ENCODE data around the gene PRDM16. TPM values are rescaled to one million over a fixed set of nuclear protein-coding genes. Genes with fewer than 3 reads are reported as not detected.

Gene PRDM16
- total and polyA plus RNA-seq, 2 of the 13 experiments (the other 11 are each of a cell fraction or from before 2014, with no cell fraction given): 0.15 to 0.81 TPM

DNA sequence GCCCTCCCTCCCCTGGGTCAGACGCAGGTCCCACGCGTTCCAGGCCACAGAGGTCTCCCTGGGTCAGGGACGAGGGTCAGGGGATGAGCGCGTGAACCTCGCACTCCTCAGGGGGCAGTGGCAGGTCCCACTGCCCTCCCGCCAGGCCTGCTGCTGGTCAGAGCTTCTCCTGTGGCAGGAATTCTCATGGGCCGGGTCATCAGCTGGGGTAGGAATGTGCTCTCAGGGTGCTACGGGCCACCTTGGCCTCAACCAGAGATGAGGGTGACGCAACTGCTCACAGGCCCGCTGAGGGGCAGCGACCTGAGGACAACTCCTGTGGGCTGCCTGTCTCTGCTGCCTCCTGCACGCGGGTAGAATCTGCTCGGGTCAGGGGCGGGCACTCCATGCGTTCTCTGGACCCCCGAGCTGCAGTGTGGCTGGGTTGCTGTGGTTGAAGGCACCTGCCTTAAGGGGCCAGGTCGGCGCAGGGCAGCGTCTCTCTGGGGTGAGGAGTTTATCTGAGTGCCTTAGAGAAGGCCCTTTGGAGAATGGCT is 128.8 kb downstream of the PRDM16 start (continued):
- TF ChIP-seq, protein P1, sequence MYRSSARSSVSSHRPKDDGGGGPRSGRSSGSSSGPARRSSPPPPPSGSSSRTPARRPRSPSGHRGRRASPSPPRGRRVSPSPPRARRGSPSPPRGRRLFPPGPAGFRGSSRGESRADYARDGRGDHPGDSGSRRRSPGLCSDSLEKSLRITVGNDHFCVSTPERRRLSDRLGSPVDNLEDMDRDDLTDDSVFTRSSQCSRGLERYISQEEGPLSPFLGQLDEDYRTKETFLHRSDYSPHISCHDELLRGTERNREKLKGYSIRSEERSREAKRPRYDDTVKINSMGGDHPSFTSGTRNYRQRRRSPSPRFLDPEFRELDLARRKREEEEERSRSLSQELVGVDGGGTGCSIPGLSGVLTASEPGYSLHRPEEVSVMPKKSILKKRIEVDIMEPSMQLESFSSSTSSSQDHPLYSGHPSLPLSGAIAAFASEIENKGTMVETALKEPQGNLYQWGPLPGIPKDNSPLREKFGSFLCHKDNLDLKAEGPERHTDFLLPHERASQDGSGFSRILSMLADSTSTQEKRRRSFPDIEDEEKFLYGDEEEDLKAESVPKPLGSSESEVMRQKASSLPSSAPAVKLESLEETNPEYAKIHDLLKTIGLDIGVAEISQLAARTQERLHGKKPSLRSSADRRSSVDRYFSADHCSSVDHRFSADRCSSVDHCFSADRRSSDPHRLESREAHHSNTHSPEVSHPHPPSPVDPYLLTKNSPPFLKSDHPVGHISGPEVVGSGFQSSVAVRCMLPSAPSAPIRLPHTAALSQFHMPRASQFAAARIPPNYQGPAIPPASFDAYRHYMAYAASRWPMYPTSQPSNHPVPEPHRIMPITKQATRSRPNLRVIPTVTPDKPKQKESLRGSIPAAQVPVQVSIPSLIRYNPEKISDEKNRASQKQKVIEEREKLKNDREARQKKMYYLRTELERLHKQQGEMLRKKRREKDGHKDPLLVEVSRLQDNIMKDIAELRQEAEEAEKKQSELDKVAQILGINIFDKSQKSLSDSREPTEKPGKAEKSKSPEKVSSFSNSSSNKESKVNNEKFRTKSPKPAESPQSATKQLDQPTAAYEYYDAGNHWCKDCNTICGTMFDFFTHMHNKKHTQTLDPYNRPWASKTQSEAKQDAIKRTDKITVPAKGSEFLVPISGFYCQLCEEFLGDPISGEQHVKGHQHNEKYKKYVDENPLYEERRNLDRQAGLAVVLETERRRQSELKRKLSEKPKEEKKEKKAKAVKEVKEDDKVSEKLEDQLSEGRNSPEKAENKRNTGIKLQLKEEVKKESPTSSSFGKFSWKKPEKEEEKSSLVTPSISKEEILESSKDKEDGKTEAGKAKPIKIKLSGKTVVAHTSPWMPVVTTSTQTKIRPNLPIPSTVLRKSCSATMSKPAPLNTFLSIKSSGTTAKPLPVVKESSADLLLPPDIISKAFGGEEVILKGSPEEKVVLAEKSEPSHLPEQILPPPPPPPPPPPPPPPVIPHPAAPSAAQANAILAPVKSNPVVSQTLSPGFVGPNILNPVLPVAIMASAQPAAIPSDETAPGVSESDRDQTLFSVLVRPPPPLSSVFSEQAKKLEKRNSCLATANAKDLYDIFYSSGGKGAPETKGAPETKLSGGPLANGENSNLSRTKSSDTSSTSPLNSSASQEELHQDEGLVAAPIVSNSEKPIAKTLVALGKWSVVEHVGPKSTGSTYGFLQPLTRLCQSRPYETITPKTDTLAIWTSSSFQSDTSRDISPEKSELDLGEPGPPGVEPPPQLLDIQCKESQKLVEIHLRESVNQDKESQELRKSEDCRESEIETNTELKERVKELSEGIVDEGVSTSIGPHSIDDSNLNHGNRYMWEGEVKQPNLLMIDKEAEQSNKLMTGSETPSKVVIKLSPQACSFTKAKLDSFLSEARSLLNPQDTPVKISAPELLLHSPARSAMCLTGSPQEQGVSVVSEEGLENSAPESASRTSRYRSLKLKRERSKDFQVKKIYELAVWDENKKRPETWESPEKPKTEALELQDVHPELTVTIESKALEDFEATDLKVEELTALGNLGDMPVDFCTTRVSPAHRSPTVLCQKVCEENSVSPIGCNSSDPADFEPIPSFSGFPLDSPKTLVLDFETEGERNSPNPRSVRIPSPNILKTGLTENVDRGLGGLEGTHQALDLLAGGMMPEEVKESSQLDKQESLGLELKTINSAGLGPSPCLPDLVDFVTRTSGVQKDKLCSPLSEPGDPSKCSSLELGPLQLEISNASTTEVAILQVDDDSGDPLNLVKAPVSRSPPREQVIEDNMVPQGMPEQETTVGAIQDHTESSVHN (CRISPR knock-in tag; IDR thresholded peaks at IDR 0.05): no peak
- TF ChIP-seq, protein P2, sequence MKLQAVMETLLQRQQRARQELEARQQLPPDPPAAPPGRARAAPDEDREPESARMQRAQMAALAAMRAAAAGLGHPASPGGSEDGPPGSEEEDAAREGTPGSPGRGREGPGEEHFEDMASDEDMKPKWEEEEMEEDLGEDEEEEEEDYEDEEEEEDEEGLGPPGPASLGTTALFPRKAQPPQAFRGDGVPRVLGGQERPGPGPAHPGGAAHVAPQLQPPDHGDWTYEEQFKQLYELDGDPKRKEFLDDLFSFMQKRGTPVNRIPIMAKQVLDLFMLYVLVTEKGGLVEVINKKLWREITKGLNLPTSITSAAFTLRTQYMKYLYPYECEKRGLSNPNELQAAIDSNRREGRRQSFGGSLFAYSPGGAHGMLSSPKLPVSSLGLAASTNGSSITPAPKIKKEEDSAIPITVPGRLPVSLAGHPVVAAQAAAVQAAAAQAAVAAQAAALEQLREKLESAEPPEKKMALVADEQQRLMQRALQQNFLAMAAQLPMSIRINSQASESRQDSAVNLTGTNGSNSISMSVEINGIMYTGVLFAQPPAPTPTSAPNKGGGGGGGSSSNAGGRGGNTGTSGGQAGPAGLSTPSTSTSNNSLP (IDR thresholded peaks at IDR 0.05; ENCODE audit: low read depth, low read length): no peak
- no peak for TF ChIP-seq ZNF547 (CRISPR knock-in tag; IDR thresholded peaks at IDR 0.05)
- no peak for TF ChIP-seq ZNF749 (CRISPR knock-in tag; IDR thresholded peaks at IDR 0.05; ENCODE audit: borderline replicate concordance)
- no peak for TF ChIP-seq NAIF1 (CRISPR knock-in tag; IDR thresholded peaks at IDR 0.05; ENCODE audit: borderline replicate concordance)
- TF ChIP-seq SRSF9 (IDR thresholded peaks at IDR 0.05; ENCODE audit: borderline replicate concordance, insufficient read depth, low read depth, low read length, poor library complexity, severe bottlenecking): no peak
- TF ChIP-seq, protein P3, sequence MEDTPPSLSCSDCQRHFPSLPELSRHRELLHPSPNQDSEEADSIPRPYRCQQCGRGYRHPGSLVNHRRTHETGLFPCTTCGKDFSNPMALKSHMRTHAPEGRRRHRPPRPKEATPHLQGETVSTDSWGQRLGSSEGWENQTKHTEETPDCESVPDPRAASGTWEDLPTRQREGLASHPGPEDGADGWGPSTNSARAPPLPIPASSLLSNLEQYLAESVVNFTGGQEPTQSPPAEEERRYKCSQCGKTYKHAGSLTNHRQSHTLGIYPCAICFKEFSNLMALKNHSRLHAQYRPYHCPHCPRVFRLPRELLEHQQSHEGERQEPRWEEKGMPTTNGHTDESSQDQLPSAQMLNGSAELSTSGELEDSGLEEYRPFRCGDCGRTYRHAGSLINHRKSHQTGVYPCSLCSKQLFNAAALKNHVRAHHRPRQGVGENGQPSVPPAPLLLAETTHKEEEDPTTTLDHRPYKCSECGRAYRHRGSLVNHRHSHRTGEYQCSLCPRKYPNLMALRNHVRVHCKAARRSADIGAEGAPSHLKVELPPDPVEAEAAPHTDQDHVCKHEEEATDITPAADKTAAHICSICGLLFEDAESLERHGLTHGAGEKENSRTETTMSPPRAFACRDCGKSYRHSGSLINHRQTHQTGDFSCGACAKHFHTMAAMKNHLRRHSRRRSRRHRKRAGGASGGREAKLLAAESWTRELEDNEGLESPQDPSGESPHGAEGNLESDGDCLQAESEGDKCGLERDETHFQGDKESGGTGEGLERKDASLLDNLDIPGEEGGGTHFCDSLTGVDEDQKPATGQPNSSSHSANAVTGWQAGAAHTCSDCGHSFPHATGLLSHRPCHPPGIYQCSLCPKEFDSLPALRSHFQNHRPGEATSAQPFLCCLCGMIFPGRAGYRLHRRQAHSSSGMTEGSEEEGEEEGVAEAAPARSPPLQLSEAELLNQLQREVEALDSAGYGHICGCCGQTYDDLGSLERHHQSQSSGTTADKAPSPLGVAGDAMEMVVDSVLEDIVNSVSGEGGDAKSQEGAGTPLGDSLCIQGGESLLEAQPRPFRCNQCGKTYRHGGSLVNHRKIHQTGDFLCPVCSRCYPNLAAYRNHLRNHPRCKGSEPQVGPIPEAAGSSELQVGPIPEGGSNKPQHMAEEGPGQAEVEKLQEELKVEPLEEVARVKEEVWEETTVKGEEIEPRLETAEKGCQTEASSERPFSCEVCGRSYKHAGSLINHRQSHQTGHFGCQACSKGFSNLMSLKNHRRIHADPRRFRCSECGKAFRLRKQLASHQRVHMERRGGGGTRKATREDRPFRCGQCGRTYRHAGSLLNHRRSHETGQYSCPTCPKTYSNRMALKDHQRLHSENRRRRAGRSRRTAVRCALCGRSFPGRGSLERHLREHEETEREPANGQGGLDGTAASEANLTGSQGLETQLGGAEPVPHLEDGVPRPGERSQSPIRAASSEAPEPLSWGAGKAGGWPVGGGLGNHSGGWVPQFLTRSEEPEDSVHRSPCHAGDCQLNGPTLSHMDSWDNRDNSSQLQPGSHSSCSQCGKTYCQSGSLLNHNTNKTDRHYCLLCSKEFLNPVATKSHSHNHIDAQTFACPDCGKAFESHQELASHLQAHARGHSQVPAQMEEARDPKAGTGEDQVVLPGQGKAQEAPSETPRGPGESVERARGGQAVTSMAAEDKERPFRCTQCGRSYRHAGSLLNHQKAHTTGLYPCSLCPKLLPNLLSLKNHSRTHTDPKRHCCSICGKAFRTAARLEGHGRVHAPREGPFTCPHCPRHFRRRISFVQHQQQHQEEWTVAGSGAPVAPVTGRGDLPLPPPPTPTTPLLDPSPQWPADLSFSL (CRISPR knock-in tag; IDR thresholded peaks at IDR 0.05): no peak
- TF ChIP-seq ZNF12 (CRISPR knock-in tag; IDR thresholded peaks at IDR 0.05): no peak
- no peak for TF ChIP-seq ZBTB8A (CRISPR knock-in tag; IDR thresholded peaks at IDR 0.05; ENCODE audit: borderline replicate concordance, low read depth)
- TF ChIP-seq ZNF616 (CRISPR knock-in tag; IDR thresholded peaks at IDR 0.05; ENCODE audit: low read depth): no peak
- TF ChIP-seq ZBTB3 (CRISPR knock-in tag; IDR thresholded peaks at IDR 0.05; ENCODE audit: borderline replicate concordance, low read depth): no peak
- no peak for TF ChIP-seq ZNF777 (CRISPR knock-in tag; IDR thresholded peaks at IDR 0.05)
- TF ChIP-seq BHLHE40 (IDR thresholded peaks at IDR 0.05; ENCODE audit: low read length): no peak
